Sigmoid colon (tissue), 7 donors: ENCODE measurements around the gene TNFAIP2. TPM values are rescaled to one million over a fixed set of nuclear protein-coding genes. Genes with fewer than 3 reads are reported as not detected.
A peak's percentile ranks its signal among the peaks of the same experiment; 100 is the strongest.

Source experiments
- DNase-seq: peaks from one replicate; pipeline ENCODE4 v3.0.0-alpha.2; 2019
- H3K27ac ChIP-seq, 4 donors: fragments of 200-600 bp; sonication (generic); one replicate each; pipeline ENCODE4 v1.5.1; 2016 to 2019; ENCODE audit warnings: mild to moderate bottlenecking in 1 of 4
- H3K27me3 ChIP-seq, 3 donors: fragments of 200-600 bp; sonication (generic); one replicate each; pipeline ENCODE4 v1.5.1; 2019; ENCODE audit warnings: mild to moderate bottlenecking in 1 of 3
- H3K36me3 ChIP-seq, 4 donors: fragments of 200-600 bp; sonication (generic); one replicate each; pipeline ENCODE4 v1.5.1; 2016 to 2019
- H3K4me1 ChIP-seq, 4 donors: fragments of 200-600 bp; sonication (generic); one replicate each; pipeline ENCODE4 v1.5.1; 2017 to 2019
- H3K4me3 ChIP-seq, 4 donors: fragments of 200-600 bp; sonication (generic); one replicate each; pipeline ENCODE4 v1.5.1; 2017 to 2019; ENCODE audit warnings: mild to moderate bottlenecking in 2 of 4, moderate library complexity in 1 of 4
- H3K9me3 ChIP-seq, 4 donors: fragments of 200-600 bp in 3 of 4; sonication (generic) in 3 of 4; one replicate each; pipeline versions ENCODE4 v1.5.1 to v1.6.1; 2013 to 2019
- EP300 ChIP-seq, 4 donors: sonication (generic); formaldehyde crosslinking; IDR thresholded peaks; one replicate each; pipeline ENCODE4 v1.6.1; 2017; ENCODE audit warnings: antibody characterized with exemption in 4 of 4
- POLR2A ChIP-seq, 2 donors: fragments of 450-650 bp; IDR thresholded peaks; one replicate each; pipeline ENCODE4 v1.6.1; 2016; ENCODE audit warnings: antibody characterized with exemption in 2 of 2, mild to moderate bottlenecking in 2 of 2, moderate library complexity in 2 of 2
- POLR2AphosphoS5 ChIP-seq, 4 donors: sonication (generic); formaldehyde crosslinking; IDR thresholded peaks; one replicate each; pipeline ENCODE4 v1.6.1; 2017; ENCODE audit warnings: antibody characterized with exemption in 4 of 4
- WGBS, 2 donors: extraction: QIAGEN DNeasy Blood & Tissue Kit; methylation state at CpG; one replicate each; pipeline ENCODE4 v1.1.7; 2013; 5-methylcytosine and 5-hydroxymethylcytosine counted together
- intact Hi-C: fragments of 100-400 bp; cut with DNase I; formaldehyde crosslinking; loops from one replicate; pipeline ENCODE4 v1.15.1; 2023
- polyA plus RNA-seq, 3 donors: library from polyadenylated mRNA; stranded (reverse); fragments of 200-250 nt; gene quantifications; one replicate each; pipeline ENCODE4 v1.2.3, GENCODE V29; 2013
- total RNA-seq, 4 donors: library from RNA; depleted of rRNA; stranded (reverse); fragments of >200 nt; gene quantifications; one replicate each; pipeline ENCODE4 v1.1.0, GENCODE V29; 2016
- TF ChIP-seq, protein P1 (sequence below), 4 experiments: fragments of 450-650 bp in 3 of 4; fragments of 200-600 bp in 1 of 4; IDR thresholded peaks; one replicate each; pipeline ENCODE4 v1.5.1; 2016 to 2019; ENCODE audit warnings: antibody characterized with exemption in 4 of 4, mild to moderate bottlenecking in 3 of 4, moderate library complexity in 2 of 4
- donor health status: healthy with polysubstance abuse.
- donor health status: Bipolar disorder and iron deficiency.
- donor health status: healthy.

Gene TNFAIP2
- total and polyA plus RNA-seq, 7 donors: 11.8 to 68.0 (median 33.5) TPM

- Histone ChIP-seq H3K9me3 (no peaks in the 10 kb centered on the region), H3K4me1 (peaks cover 0 to 72% (median 50%) of the 10 kb centered on the region in 4 donors), H3K27me3 (no peaks in the 10 kb centered on the region), H3K4me3 (no peak overlapping the region), H3K27ac (peak overlapping the region; percentile 49 to 74 (median 66)), H3K36me3 (peaks cover 0 to 40% (median 5%) of the 10 kb centered on the region in 4 donors)
- WGBS, 2 donors: 87 to 90% methylated on average over 26 of the region's 26 CpGs
- no peak for TF ChIP-seq EP300 (IDR thresholded peaks at IDR 0.05)
- no peak for TF ChIP-seq POLR2AphosphoS5 (IDR thresholded peaks at IDR 0.05)
- TF ChIP-seq, protein P1, sequence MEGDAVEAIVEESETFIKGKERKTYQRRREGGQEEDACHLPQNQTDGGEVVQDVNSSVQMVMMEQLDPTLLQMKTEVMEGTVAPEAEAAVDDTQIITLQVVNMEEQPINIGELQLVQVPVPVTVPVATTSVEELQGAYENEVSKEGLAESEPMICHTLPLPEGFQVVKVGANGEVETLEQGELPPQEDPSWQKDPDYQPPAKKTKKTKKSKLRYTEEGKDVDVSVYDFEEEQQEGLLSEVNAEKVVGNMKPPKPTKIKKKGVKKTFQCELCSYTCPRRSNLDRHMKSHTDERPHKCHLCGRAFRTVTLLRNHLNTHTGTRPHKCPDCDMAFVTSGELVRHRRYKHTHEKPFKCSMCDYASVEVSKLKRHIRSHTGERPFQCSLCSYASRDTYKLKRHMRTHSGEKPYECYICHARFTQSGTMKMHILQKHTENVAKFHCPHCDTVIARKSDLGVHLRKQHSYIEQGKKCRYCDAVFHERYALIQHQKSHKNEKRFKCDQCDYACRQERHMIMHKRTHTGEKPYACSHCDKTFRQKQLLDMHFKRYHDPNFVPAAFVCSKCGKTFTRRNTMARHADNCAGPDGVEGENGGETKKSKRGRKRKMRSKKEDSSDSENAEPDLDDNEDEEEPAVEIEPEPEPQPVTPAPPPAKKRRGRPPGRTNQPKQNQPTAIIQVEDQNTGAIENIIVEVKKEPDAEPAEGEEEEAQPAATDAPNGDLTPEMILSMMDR (IDR thresholded peaks at IDR 0.05): no peak
- no peak for TF ChIP-seq POLR2A (IDR thresholded peaks at IDR 0.05)
- intact Hi-C loops: no loop called here
- no peak for DNase-seq
These were observed 6.9 kb downstream of the TNFAIP2 start for GRCh38 chr14:103130017-103130764.

- peak in 3 of 4 donors; percentile 37 to 58 (median 52) for TF ChIP-seq POLR2AphosphoS5 (IDR thresholded peaks at IDR 0.05)
- TF ChIP-seq, protein P1 (IDR thresholded peaks at IDR 0.05): no peak
- intact Hi-C loops: no loop called here
- peak; percentile 89 for DNase-seq
- peak overlapping the region; percentile 49 to 74 (median 66) for H3K27ac ChIP-seq
- H3K4me3 ChIP-seq: no peak overlapping the region
- H3K27me3 ChIP-seq: no peaks in the 10 kb centered on the region
- 60 to 74% methylated on average over 8 of the region's 8 CpGs for WGBS, 2 donors
- peaks cover 0 to 46% (median 5%) of the 10 kb centered on the region in 4 donors for H3K36me3 ChIP-seq
- peaks cover 0 to 69% (median 48%) of the 10 kb centered on the region in 4 donors for H3K4me1 ChIP-seq
- H3K9me3 ChIP-seq: no peaks in the 10 kb centered on the region
These were observed 7.7 kb downstream of the TNFAIP2 start for GRCh38 chr14:103130965-103131364.

GRCh38 chr14:103131580-103131979, 8.3 kb downstream of the TNFAIP2 start:
- TF ChIP-seq POLR2A (IDR thresholded peaks at IDR 0.05) (no peak), EP300 (IDR thresholded peaks at IDR 0.05) (no peak), POLR2AphosphoS5 (IDR thresholded peaks at IDR 0.05) (no peak)
- TF ChIP-seq, protein P1 (IDR thresholded peaks at IDR 0.05): no peak
- H3K4me3 ChIP-seq: no peak overlapping the region
- peaks cover 0 to 51% (median 5%) of the 10 kb centered on the region in 4 donors for H3K36me3 ChIP-seq
- DNase-seq: peak; percentile 67
- intact Hi-C loops: no loop called here
- 94 to 95% methylated on average over 9 of the region's 9 CpGs for WGBS, 2 donors
- peak overlapping the region; percentile 49 to 74 (median 66) for H3K27ac ChIP-seq
- no peaks in the 10 kb centered on the region for H3K9me3 ChIP-seq
- peaks cover 0 to 69% (median 44%) of the 10 kb centered on the region in 4 donors for H3K4me1 ChIP-seq
- no peaks in the 10 kb centered on the region for H3K27me3 ChIP-seq

- DNase-seq: no peak
- Histone ChIP-seq H3K27me3 (no peaks in the 10 kb centered on the region), H3K4me1 (peaks cover 0 to 73% (median 48%) of the 10 kb centered on the region in 4 donors), H3K36me3 (peaks cover 0 to 51% (median 5%) of the 10 kb centered on the region in 4 donors), H3K9me3 (no peaks in the 10 kb centered on the region), H3K4me3 (no peak overlapping the region), H3K27ac (peak overlapping the region in 3 of 4 donors; percentile 63 to 74 (median 68))
- intact Hi-C loops: no loop called here
- TF ChIP-seq POLR2AphosphoS5 (IDR thresholded peaks at IDR 0.05) (peak in 1 of 4 donors; percentile 17), POLR2A (IDR thresholded peaks at IDR 0.05) (no peak), EP300 (IDR thresholded peaks at IDR 0.05) (no peak)
- TF ChIP-seq, protein P1 (IDR thresholded peaks at IDR 0.05): no peak
- 63 to 81% methylated on average over 39 of the region's 39 CpGs for WGBS, 2 donors
These were observed 9.3 kb downstream of the TNFAIP2 start for GRCh38 chr14:103132381-103133209.
